HG02943 (cell line): Measurements from ENCODE around the gene COPRS.
"Not testable (repeated sequence)": the region's sequence is repeated elsewhere in the genome, so short reads cannot be mapped to it uniquely, and the experiment has no call there.

Source experiments
- ATAC-seq: cut with Tn5 transposase; IDR thresholded peaks from one replicate; pipeline ENCODE4 v1.9.1; 2021; ENCODE audit warnings: mild to moderate bottlenecking, low read depth, moderate library complexity; ENCODE audit not compliant: unreplicated experiment

Gene COPRS

DNA sequence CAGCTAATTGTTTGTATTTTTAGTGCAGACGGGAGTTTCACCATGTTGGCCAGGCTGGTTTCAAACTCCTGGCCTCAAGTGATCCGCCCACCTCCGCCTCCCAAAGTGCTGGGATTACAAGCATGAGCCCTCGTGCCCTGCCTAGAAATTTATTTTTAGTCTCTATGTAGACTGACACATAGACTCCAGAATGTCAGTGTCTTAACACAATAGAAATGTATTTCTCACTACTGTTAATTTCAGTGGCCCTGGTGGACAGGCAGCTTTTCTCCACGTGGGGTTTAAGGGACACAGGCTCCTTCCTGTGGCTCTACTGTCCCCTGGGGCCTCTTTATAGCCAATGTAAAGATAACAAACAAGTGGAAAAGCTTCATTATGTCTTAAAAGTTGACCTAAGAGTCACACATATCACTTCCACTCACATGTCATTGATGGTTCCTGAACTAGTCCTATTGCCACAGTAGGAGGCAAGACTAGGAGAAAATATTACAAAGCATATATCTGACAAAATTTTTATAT lies 43.8 kb downstream of the COPRS start:
- ATAC-seq: no peak

DNA sequence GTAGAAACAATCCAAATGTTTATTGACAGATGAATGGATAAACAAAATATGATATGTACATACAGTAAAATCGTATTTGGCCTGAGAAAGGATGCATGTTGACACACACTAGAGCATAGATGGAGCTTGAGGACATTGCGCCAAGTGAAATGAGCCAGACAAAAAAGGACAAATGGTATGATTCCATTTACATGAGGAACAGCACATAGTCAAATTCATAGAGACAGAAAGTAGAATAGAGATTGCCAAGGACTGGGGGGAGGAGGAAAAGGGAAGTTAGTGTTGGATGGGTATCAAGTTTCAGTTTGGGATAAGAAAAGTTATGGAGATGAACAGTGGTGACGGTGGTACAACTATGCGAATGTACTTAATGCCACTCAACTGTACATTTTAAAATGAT lies 47.9 kb downstream of the COPRS start:
- no peak for ATAC-seq

DNA sequence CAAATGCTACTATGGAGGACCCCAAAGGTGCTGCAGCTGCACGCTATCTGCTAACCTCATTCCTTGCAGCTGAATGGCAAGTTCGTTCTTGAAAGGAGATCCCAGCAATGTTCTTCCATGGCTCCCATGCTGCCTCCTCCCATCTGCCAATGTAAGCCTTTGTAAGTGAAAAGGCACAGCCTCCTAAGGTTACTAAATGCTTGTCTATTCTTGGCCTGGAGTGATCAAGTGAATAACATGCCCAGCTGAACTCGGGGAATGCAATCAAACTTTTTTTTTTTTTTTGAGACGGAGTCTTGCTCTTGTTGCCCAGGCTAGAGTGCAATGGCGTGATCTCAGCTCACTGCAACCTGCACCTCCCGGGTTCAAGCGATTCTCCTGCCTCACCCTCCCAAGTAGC lies 49.2 kb downstream of the COPRS start:
- not testable (repeated sequence) for ATAC-seq

DNA sequence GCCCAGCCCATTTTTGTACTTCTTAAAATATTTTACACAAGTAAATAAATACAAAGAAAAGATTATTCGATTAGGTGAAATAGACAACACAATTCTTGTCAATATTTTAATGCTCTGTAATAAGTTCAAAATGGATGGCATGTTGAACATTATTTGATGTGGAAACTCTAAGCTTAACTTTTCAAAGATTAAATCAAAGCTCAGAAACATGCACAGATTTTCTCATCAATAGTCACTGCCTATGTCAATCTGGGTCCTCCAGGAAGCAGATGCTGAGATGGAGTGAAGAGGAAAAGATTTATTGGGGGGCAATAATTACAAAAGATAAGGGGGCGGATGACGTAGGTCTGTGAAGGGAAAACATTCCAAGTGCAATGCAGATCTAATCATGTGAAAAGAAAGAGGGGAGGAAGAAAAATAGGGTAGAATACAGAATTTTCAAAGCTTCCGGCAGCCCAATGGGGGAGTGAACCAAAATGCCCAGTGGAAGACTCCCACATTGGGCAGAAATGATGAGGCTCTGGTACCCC lies 50.5 kb downstream of the COPRS start:
- ATAC-seq: no peak

DNA sequence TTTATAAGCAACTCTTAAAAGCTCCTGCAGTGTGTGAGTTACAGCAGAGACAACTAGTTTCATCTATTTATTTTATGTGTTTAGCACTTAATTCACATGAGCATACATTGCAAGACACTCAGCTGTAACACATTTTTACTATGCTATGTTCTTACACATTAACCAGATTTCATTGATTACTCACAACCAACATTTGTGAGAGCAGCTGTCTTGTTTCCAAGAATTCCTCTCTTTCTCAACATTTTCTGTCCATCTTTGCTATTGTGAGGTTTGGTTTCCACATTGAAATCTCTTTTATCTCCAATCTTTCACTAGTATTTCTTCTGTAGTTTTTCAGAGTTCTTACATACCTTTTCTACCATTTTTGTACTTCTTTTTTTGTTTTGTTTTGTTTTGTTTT lies 51.2 kb downstream of the COPRS start:
- no peak for ATAC-seq

DNA sequence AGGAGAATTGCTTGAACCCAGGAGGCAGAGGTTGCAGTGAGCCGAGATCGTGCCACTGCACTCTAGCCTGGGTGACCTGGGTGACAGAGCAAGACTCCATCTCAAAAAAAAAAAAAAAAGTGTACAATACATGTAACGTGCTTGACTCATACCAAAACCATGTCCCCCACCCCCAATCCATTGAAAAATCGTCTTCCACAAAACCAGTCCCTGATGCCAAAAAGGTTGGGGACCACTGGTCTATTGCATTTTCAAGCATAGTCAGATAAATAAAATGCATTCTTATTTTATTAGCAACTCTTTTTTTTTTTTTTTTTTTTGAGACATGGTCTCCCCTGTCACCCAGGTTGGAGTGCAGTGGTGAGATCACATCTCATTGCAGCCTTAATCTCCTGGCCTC lies 52.1 kb downstream of the COPRS start:
- no peak for ATAC-seq

DNA sequence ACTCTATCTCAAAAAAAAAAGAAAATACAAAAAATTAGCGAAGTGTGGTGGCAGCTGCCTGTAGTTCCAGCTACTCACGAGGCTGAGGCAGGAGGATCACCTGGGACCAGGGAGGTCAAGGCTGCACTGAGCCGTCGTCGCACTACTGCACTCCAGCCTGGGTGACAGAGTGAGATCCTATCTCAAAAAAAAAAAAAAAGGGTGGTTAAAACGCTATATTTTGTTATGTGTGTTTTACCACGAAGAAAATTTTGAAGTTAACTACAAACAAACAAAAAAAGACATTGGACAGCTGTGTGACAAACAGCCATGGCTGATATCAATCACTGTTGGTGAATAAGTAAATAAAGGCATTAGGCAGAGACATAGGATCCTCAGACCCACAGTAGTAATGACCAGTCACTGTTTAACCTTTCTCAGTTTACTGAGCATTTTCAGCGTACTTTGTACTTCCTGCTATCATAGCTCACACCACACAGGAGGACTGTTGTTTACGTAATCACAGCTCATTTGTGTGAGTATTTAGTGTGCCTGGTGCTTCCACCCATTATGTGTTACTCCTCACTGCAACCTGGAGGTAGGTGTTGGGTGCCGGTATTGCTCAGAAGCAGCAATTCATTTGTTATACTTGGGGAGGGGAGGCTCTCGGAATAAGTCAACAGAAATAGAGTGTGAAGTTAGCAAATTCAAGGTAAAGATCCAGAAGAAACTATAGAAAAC lies 55.4 kb downstream of the COPRS start:
- ATAC-seq: no peak

DNA sequence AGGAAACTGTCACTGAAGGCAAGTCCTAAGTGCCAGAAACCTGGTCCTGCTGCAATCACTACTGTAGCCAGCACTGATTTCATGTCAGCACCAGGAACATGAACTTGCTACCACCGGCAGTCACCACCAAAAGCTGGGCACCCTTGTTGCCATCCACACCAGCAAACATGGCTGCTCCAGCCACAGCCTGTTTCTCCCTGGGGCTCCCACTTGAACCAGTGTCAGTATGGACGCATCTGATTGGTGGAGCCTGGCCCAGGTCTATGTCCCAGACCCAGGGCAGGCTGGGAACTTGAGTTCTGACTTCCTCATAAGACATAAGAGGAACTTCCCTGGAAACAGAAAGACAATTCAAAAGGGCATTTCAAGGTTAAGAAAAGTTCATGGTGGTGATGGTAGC lies 56.5 kb downstream of the COPRS start:
- no peak for ATAC-seq
